Activated naive CD4-positive, alpha-beta T cell treated with anti-CD3 and anti-CD28 coated beads, Interleukin-2, amount 50 U/mL, for 16 hours (primary cell): Measurements from ENCODE around the gene METAP2.

Experiments
- DNase-seq: peaks from one replicate; pipeline ENCODE4 v3.0.0-alpha.2; 2020

METAP2 gene

DNA sequence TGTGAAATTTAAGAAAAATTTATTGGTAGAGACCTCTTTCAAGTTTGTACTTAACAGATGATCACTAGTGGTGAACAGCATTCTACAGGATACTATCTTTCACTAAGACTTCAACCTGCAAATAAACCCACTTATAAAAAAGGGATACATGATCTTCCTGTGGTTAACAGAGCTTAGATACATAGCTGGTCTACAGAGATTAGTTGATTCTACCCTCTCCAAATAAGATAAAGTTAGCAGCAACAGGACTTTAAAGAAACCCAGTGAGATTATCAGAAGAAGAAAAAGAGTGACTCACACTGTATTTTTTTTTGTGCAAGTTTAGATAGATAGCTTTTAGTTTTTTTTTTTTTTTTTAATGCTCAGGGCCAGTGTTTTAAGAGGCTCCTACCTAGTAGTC is 42.8 kb downstream of the METAP2 start:
- no peak for DNase-seq

DNA sequence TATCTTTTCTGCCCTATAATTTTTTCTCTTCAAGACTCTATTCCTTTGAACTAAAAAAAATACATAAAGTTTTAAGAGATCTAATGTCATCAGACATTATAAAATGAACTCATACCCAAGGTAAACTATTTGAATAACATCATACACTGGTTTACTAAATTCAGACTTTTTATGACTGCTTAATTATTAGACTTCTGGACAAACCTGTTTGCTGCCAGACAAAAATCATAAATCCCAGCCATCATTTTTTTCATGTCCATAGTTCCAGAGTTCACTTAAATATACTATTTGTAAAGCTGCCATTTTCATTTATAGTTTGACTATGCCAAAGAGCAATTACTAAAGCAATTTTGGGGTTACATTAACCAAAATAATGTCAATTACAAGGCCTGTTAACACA is 43.3 kb downstream of the METAP2 start:
- DNase-seq = no peak

DNA sequence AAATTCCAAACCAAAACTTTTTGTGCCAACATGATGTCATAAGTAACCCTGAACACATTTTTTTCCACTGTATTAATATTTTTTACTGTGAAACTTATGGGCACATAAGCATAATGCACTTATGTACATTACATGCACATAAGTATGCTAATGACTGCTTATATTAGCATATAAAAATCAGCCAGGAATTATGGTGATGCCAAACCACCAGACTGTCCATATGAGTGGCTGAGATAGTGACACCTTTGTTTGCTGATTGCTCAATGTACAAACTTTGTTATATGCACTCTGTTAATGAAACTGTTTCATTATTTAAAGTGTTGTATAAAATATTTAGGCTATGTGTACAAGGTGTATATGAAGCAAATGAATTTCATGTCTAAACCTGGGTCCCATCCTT is 45.0 kb downstream of the METAP2 start:
- no peak for DNase-seq

DNA sequence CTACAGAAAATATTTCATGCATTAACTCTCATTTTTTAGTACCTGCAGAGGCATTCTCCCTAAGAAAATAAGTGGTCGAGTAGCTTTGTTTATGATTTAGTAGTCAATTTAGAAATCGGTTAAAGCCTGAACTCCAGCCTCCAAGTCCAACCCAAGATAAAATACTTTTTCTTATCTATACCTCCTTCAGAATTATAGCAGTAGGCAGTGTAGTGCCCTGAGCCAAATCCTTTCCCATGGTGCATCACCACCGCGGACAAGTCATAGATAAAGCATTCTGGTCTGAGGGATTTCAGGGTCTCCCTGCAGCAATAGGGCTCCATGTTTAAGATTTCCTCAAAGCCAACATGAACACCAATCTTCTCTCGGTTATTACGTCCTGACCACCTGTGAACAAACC is 46.9 kb downstream of the METAP2 start:
- no peak for DNase-seq

DNA sequence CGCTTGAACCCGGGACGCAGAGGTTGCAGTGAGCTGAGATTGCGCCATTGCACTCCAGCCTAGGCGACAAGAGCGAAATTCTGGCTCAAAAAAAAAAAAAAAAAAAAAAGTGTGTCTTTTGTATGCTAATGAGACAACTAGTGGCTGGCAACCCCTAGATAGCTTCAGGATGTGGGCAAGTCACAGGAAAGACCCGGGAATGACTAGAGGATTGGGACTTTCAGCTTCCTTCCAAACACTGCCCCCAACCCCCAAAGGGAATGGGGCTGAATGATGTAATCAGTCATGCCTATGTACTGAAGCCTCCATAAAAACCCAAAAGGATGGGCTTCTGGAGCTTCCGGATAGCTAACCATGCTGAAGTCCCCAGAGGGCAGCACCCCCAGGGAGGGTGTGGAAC is 48.7 kb downstream of the METAP2 start:
- no peak for DNase-seq

DNA sequence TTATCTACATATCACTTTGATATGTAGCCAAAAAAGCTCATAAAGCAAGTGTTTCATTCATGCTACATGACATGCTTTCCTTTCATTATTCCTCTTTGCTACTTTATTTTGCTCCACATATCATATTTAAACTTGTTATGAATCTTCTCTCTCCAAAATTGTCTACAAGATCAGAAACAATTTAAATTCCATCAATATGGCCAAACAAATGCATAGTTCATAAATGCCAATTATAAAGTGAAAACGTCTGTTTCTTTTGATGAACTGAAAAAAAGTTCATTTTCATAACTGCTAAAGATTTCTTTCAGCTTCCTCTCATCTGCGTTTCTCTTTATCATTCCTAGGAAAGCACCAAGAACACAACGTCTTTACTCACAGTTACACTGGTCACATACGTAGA is 54.5 kb downstream of the METAP2 start:
- no peak for DNase-seq

DNA sequence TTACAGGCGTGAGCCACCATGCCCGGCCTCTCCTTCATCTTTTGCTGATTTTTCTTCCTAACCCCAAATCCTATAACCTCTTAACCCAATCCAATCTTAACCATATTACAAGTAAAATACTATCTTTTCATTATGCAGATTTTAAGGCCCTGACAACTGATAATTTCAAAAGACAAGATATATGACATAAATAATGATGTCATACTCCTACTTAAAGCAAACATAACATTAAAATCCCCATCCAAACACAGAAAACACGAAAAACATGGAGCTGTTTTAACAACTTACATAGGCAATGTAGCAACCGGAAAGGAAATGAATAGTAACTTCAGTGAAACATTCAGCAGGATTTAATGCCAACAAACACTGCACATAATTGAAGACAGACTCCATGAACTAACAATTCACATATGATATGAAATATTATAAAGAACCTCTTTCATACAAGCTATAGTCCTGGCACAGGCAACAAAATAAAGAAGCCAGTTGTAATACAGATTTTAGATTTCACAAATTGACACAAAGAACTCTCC is 55.8 kb downstream of the METAP2 start:
- no peak for DNase-seq

DNA sequence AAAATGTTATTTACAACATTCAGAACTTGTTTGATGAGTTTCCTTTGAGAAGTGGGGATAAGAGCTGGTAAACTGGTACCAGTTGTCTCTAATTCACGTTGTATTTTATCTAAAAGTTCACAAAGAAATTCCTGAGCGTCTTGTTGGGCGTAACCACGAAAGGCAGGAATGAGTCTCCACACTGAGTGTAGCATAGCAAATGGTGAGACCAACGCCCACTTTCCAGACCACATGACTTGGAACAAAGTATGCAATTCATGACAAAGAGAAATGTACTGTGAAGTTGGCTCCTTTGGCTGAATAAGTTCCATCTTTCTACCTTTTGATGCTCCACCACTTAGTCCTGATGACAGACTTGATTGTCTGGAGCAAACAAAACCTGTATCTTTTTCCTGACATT is 58.9 kb downstream of the METAP2 start:
- DNase-seq = no peak

DNA sequence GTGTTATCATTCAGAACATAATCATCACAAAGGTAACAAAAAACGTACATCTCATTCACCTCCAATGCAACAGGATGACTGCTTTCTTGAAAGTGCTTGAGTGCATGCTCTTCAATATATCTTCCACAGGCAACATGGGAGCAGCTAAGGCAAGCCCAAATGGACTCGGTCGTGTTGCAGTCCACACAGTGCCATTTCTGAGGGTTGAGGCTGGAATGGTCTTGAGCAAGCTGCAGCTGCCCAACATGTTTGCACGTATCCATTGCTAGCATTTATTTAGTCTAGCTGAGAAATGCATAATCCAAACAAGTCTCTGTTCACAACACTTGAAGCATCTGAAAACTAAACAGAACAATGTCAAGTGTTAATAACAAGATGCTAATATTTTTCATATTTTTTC is 60.0 kb downstream of the METAP2 start:
- no peak for DNase-seq

DNA sequence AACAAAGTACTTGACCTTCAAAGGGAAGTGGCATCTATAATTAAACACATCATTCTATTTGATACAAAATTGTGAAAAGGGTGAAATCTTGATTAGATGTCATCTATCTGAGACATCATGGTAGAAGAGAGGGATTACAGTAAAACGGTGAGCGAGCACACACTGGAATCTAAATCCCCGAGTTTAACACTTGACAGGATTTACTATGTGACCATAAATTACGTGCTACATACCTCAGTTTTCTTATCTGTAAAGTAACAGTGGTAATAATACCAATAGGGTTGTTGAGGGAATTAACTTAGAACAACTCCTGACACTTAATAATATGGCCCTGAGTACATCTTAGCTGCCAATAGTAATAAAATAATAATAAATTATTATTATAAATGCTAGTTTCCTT is 64.1 kb downstream of the METAP2 start:
- DNase-seq = no peak

DNA sequence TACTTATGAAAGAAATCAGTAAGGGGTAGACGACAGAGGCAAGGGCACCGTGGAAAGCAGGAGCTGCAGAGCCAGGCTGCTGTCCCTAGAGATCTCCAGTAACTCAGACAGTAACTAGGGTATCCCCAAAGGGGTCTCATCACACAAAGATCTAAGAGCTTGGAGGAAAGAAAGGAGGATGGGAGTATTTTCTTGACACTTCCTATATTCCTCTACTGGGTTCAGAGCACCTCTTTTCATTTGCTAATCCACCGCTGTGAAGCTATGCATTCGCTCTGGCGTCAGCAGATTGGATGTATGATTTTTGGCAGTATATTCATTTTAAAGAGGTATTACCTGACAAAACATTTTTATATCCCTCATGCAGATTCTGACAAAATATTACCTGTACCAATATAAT is 64.7 kb downstream of the METAP2 start:
- DNase-seq = no peak

DNA sequence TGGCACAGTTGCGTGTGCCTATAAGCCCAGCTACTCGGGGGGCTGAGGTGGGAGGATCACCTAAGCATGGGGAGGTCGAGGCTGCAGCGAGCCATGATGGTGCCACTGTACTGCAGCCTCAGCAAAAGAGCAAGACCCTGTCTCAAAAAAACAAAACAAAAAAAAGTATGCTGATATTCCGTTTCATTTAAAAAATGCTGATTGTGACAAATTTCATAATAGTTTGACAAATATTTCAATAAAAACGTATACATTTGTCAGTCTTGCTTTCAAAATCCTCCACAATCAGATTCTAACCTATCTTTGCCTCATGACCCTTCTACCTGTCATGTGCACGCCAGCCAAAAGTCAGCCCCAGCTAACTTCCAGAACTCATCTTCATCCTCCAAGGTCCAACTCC is 67.5 kb downstream of the METAP2 start:
- DNase-seq = no peak

DNA sequence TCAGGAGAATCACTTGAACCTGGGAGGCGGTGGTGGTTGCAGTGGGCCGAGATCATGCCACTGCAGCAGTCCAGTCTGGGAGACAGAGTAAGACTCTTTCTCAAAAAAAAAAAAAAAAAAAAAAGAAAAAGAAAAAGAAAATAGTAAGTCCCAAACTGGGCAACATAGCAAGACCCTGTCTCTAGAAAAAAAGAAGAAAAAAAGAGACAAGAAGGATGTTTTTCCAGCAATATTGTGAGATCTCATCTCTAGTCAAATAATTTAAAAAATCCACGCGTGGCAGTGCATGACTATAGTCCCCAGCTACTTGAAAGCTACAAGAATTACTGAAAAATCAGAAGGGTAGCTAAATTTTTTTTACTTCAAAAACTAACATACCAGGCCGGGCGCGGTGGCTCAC is 69.4 kb downstream of the METAP2 start:
- no peak for DNase-seq

DNA sequence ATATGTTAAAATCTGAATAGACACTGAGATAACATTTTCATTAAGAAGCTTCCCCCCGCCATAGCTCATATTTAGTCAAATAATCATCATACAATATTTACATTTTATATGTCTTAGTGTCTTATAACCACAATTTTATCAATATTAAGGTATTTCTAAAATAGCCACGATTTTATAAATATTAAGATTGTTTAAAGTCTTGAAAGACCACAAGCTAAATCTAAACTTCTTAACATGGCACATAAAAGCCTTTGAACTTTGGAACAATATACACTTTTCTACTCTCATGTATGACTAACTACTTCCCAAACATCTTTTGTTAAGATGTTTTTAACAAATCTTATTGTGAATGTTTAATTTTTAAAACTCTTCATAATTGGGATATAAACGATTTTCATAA is 70.8 kb downstream of the METAP2 start:
- DNase-seq = no peak

DNA sequence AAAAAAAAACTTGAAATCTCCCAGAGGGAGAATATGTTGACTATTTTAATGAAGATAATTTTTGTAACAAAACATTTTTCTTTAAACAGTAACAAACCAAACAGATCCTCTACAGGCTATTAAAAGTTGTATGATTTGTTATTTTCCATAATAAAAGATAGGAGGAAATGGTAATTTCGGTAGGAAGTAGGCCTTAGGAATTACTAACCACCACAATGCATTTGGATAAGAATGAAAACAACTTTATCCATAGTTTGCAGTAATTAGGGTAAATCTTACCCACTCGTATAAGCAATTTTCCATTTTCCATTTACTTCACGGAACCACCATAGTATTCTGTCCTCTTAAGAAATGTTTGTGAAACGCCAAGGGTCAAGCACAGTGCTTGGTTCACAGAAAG is 71.4 kb downstream of the METAP2 start:
- DNase-seq = no peak

DNA sequence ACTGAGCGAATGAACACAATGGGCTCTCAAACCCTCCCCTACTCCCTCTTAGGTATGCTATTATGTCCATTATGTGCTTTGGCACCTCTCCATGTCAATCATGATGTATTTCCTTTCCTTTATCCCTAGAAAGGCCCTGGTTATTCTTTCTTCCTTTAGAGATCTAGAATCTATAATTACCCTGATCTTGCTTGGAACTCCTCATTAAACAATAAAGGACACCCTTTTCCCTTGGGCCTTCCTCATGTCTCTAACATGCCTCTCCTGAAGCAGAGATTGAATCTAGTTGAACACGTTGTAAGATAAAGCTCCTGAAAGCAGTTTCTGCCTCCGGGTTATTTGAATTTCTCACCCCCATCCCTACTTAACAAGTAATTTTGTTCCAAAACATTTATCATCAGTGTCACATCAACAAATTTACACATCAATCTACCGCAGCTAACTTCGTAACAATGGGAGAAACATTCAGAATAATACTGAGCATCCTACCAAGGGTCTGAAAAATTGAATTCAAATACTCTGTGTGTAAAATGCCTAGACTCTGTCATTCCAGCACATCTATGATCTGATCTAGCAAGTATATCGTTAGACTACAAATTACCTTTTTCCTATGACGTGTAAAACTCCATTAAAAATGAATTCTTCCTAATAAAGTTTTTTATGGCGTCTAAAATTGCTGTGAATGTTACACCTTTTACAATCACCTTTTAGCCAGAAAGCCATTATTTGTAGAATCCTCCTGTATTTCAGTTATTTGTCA is 72.0 kb downstream of the METAP2 start:
- DNase-seq = no peak

DNA sequence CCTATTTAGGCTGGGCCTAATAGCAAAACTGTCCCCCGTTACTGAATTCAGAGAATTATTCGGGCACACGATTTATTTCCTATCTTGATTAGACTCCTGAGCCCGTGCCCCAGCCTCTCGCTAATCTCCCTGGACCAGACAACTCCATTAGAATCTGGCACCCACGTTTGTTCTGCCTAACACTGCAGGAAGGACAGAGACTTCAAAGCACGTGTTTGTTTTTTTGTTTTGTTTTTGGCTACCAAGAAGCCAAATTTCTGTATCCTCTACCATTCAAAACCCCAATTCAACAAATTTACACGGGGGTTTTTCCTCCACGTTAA is 72.5 kb downstream of the METAP2 start:
- no peak for DNase-seq

DNA sequence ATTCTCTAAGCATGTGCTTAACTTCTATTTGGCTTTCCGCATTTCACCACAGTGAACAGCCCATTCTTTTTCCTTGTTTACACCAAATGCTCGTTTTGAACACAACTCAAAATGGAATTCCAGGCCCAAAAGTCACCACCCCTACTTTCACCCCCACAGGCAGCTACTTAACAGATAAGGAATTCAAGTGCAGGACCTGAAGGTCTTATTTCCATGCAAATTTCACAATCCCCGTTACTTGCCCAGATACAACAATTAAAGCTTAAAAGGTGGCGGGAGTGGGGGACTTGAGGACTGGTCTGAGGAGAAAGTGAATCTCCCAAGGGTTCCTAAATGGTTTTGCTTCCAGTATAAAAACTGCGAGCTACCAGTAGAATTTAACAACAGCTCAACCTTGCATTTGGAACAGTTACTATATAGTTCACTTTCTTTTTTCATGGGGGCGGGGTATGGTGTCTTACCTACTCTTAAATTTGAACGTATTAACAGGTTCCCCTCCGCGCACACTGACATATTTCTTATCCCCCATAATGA is 73.6 kb downstream of the METAP2 start:
- no peak for DNase-seq

DNA sequence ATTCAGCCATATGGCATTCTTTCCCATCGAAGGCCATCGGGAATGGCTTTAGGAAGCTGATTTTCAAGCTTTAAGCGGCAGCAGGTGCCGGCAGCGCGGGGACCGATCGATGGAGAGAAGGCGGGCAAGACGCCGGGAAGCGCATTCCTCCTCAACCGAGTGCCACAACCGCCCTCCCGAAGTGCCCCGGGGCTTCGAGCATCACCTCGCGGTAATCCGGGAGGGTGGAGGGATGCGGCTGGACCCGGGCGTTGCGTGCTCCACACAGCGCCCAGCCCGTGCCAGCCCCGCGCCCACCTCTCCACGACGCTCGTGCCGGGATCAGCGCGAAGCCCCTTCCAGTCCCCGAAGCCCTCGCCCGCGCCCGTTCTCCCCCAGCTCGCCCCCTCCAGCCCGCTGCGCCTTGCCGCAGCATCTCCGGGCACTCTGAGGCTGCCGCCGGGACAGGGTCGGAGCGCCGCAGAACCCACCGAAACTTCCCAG is 74.1 kb downstream of the METAP2 start:
- DNase-seq = peak; percentile 52

DNA sequence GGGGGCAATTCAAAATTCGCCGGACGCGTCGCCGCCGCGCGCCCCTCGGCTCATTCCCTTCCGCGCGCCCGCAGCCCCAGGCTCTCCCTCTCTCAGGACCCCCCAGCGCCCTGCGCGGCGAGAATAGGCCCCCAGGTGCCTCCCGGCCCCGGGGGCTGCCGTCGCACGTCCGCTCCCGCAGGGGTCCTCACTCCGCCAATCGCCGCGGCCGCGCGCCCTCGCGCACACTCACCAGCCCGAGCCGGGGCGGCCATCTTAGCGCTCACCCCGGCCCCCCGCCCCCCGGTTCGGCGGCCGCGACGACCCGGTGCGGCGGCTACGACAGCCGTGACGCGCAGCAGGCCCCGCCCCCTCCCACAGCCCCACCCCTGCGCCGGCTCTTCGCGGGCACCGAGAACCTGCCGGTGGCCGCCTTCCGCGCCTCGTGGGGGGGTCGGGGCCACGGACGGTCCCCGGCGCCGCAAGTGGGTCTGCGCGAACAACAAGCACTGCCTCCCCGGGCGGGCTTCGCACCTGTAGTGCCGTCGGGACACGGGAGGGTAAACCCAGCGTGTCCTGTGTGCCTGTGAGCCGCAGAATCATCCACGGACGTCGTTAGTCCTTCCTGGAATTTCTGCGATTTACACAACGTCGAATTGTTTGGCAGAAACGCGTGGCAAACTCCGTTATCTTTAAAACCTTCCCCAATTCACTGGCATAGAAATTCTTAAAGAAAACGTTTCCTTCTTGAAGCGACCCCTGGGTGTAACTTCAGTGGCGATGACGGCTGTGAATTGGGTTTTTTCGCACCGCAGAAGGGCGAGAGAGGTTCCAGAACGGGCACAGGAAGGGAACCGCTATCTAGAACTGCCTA is 74.8 kb downstream of the METAP2 start:
- peak; percentile 83 for DNase-seq

DNA sequence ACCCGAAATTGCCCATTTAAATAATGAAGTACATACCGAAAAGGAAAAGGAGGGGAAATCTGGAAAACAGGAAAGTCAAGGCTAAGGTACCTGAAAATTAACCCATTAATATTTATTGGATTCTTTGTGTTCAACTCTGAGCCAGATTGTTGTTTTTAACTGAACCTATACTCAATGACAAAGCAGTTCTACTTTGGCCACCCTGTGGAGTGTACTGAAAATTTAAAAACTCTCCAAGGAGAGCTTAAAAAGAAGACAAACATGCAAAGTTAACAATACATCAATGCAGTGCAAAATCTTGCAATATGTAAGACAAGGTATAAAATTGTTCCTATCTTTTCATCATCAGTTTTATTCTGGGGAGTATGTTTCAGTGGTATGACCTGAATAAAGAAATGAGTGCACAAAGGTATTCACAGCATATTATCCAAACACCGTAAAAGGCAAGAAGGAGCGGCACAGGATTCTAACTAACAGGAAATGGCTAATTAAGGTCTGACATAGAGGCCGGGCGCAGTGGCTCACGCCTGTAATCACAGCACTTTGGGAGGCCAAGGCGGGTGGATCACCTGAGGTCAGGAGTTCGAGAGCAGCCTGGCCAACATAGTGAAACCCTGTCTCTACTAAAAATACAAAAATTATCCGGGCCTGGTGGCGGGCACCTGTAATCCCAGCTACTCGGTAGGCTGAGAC is 75.6 kb downstream of the METAP2 start:
- no peak for DNase-seq

DNA sequence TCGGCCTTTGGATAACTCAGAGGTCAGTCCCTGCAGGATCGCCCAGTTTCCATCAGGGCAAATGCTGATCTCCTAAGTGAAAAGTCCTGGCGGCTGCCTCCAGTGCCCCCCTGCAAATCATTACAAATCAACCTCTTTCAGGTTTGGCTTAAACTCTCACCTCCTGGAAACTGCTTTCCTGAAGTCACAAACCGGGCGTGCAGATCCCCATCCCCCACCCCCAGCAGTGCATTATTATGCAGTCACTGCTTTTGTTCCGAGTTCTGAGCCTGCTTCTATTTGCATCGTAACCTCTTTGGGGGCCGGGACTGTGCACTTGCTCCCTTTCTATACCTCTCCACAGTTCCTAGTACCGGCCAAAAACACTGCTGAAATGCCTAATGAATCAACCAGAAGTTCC is 77.4 kb downstream of the METAP2 start, which contains the start of gene USP44:
Gene USP44 (minus strand): TSS at position 172 of the 400 bp plus-strand sequence. CDS start 17,220 bp downstream, outside the sequence.
- DNase-seq = peak; percentile 20

DNA sequence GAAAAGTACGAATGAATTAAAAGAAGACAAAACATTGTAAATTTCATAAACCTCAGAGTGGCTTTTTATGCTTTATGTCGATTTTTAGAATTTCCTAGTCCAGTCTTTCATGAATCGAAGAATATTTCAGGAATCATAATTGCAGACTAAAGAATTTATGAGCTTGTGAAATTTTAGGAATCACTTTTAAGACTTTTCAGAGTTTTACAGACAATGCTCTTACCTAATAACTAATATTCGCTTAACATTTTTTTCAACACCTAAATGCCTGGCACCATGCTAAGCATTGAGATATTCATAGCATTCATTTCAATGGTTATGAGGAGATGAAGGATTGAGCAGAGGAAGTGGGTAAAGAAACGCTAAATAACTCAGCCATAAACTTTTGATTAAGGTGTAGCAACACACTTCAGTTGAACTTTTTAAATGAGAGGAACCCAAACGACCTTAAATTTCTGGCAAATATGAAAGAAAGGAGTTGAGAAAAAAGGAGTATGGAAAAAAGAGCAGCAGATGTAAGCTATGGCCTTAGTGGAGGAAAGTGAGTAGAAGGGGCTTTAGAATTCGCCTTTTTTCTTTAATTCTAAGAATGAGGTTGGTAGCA is 78.1 kb downstream of the METAP2 start:
- DNase-seq = no peak
